Lower leg skin (tissue), 3 donors: Measurements from ENCODE around the gene NUMA1.

Experiments
- POLR2A ChIP-seq, 2 donors: fragments of 450-650 bp; IDR thresholded peaks; one replicate each; pipeline ENCODE4 v1.6.1; 2016 to 2017; ENCODE audit warnings: antibody characterized with exemption in 2 of 2, mild to moderate bottlenecking in 1 of 2, moderate library complexity in 1 of 2
- TF ChIP-seq, protein P1 (sequence below), 3 donors: fragments of 450-650 bp; IDR thresholded peaks; one replicate each; pipeline ENCODE4 v1.5.1; 2016; ENCODE audit warnings: antibody characterized with exemption in 3 of 3, mild to moderate bottlenecking in 3 of 3, moderate library complexity in 2 of 3

DNA sequence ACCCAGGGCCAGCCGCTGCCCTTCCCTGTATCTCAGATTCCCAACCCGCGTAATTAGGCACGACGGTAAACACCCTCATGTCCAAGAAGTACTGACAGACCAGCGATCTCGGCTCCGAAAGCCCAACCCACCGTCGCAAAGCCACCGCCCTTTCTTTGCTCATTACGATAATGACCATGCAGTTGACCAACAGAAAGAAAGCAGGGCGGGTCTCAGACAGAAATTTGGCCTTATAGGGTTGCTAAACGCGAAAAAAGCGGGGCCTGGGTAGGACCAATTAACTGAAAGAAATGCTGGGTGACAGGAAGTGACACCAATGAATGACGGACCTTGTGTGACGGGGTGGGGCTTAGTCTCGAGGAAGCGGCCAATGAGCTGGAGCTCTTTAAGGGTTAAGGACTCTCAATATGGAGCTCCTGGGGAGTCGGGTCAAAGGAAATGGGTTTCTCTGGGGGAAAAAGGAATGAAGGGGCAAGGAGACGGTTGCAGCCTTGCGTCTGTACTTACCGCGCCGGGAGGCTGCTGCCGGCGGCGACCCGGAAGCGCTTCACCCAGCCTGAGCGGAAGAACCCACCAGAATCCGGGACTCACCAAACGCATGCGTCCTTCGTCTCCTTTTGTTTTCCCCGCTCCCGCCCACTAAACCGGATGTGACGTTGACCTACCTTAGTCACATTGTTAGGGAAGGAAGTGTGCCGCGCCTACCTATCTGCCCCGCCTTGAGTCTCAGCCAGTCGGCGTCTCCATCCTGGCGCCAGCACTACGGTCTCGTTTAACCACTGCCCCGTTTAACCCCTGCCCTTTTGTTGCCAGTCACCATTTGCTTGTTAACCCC, 32.0 kb upstream of the NUMA1 start, which contains the start of gene ANAPC15:
- TF ChIP-seq, protein P1, sequence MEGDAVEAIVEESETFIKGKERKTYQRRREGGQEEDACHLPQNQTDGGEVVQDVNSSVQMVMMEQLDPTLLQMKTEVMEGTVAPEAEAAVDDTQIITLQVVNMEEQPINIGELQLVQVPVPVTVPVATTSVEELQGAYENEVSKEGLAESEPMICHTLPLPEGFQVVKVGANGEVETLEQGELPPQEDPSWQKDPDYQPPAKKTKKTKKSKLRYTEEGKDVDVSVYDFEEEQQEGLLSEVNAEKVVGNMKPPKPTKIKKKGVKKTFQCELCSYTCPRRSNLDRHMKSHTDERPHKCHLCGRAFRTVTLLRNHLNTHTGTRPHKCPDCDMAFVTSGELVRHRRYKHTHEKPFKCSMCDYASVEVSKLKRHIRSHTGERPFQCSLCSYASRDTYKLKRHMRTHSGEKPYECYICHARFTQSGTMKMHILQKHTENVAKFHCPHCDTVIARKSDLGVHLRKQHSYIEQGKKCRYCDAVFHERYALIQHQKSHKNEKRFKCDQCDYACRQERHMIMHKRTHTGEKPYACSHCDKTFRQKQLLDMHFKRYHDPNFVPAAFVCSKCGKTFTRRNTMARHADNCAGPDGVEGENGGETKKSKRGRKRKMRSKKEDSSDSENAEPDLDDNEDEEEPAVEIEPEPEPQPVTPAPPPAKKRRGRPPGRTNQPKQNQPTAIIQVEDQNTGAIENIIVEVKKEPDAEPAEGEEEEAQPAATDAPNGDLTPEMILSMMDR (IDR thresholded peaks at IDR 0.05), result no peak
- TF ChIP-seq POLR2A (IDR thresholded peaks at IDR 0.05), result peak in 1 of 2 donors; percentile 85
